GM18499 (cell line): Measurements from ENCODE around the gene FOXO6.
A peak's percentile ranks its signal among the peaks of the same experiment; 100 is the strongest.

Source experiments
- ATAC-seq: cut with Tn5 transposase; IDR thresholded peaks from one replicate; pipeline ENCODE4 v1.9.1; 2021; ENCODE audit warnings: moderate number of reproducible peaks; ENCODE audit not compliant: insufficient read depth, unreplicated experiment

FOXO6 gene

DNA sequence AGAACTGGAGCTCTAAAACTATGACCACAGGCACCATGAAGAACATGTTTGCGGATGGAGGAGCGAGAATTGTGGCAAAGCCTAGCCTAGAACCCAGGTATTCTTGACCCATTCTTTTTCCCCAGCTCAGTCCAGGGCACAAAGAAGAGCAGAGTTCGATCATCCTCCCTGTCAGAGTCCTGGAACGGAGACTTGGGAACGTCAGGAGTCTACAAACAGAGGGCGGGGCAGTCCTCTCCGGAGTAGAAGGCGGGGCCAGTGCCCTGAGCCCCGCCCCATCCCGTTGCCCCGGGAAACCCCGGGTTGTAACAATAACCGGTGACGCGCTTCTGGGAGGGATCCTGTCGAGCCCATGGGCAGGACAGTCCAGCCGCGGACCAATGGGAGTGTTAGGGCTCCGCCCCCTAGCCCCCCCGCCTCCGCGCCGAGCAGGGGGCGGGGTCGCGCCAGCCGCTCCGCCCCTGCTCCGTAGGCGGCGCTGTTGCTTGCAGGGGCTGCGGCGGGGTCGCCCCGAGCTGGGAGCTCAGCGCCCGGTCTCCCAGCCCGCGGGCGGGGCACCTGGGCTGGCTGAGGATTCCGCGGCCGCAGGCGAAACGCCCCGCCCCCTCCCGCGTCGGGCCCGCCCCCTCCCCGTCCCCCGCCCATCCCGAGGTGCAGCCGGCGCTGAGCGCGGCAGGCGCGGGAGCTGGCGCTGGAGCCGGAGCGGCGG is at the start of gene FOXO6:
Gene FOXO6 (plus strand): TSS at position 649 of the 709 bp plus-strand sequence.
- ATAC-seq: peak; percentile 90

DNA sequence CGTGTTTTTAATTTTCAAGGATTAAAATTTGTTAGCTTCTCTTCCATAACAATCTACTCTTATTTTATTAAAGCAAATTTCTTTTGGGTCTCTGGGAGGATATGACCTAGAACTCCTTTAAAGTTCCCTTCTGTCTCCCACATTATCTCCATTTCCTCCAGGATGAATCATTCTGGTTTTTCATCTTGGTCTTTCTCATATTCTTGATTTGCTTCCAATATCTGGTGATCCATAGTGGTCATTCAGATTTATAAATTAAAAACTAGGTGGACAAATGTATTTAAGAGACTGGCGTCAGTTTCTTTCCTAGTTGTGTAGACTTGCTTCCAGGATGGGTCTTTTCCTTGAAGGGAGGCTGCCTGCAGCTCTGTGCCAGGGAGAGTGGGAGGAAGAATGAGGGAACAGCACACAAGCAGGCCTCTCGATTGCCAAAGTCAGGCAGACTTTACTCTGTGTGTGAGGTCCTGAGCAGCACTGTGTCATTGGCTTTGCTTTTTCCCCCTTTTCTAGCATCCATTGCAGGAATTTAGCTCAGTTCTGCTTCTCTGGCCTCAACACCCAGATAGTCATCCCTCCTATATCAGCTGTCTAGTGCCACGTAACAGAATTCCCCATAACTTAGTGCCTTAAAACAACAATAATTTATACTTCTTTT is 48.1 kb upstream of the FOXO6 start:
- no peak for ATAC-seq

DNA sequence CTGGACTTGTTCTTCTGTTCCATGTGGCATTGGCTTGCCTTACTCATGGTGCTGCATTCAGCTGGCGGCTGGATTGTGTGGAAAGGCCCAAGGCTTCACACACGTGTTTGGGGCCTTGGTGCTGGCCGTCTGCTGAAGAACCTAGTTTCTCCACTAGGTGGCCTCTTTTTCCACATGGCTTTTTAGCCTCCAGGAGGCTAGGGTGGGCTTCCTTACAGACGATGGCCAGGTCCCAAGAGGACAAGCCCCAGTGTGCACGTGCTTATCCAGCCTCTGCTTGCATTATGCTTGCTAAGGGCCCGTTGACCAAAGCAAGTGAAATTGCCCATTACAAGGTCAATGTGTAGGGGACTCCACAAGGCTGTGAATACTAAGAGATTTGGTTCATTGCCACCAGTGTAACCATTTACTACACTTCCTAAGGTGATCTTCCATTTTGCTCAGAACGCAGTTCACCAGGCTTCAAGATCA is 47.5 kb upstream of the FOXO6 start:
- no peak for ATAC-seq

GRCh38 chr1:41314376-41315145 is 46.7 kb upstream of the FOXO6 start:
- ATAC-seq: no peak

DNA sequence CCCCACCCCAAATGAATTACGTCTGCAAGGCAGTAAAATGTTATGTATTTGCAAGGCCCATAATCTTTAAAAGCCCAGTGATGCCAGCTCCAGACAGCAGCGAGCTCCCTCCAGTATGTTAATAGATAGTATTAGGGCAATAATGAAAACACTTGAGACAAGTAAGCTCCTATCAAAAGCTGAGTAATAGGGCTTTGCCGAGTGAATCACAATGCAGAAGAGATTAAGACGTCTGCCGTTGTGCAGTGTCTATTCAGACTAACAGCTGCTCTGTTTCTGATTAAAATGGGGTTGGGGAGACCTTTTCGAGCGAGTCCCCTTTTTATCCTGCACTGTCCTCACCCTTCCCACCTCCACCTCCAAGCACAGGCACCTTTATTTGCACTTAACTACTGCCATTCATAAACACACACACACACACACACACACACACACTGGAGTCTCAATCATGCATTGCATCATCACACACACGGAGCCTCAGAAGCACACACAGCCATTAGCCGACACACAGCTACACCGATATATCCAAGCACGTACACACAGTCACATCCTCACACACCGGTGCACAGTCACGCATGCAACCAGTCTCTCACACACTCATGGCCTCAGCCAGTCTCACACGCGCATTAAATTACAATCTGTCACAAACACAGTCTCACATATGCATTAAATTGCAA is 46.0 kb upstream of the FOXO6 start:
- no peak for ATAC-seq

GRCh38 chr1:41315871-41316270 is 45.4 kb upstream of the FOXO6 start:
- ATAC-seq: no peak

DNA sequence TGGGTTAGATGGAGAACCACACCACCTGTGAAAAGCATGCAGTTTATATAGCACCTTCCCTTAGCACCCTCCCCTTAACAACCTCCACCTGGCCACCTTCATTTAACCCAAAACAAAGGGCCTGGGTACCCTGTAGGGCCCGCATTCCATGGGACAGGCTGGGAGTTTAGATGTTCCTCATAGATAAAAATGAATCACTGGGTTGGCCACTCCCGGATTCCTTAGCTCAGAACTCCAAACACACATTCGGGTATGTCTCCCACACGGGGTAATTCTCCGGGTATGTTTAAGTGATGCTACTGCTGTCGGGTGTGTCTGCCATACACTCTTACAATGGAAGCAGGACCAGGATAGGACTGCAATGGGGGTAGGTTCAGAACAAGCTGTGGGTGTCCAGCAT is 43.9 kb upstream of the FOXO6 start:
- no peak for ATAC-seq

DNA sequence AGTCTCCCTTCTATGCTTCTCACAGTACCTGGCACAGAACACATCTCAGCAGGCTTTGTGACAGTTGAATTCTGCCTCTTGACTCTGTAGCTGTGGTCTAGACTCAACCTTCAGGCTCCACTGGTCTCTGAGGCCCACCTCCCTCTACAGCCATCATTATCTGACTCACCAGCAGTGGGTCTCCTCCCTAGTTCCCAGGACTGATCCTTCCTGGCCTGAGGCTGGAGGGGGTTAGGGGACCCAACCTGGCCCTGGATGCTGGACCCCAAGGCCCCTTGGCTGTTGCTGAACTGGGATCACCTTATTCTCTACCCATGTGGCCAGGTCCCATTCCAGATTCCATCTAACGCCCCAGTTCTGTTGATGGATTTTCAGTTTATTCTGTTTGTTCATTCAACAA is 43.1 kb upstream of the FOXO6 start:
- no peak for ATAC-seq

GRCh38 chr1:41319106-41319755 is 42.0 kb upstream of the FOXO6 start:
- ATAC-seq: no peak

- no peak for ATAC-seq
These were observed 41.2 kb upstream of the FOXO6 start for GRCh38 chr1:41319807-41320711.

- no peak for ATAC-seq
These were observed 40.1 kb upstream of the FOXO6 start for GRCh38 chr1:41320895-41321676.

GRCh38 chr1:41322101-41322661 is 39.1 kb upstream of the FOXO6 start:
- ATAC-seq: no peak

- ATAC-seq: no peak
These were observed 38.4 kb upstream of the FOXO6 start for GRCh38 chr1:41322835-41323234.

GRCh38 chr1:41323243-41323642 is 38.0 kb upstream of the FOXO6 start:
- ATAC-seq: no peak

- ATAC-seq: no peak
These were observed 35.4 kb upstream of the FOXO6 start for GRCh38 chr1:41325801-41326200.

GRCh38 chr1:41327383-41327999 is 33.7 kb upstream of the FOXO6 start:
- no peak for ATAC-seq

GRCh38 chr1:41328001-41328615 is 33.1 kb upstream of the FOXO6 start:
- no peak for ATAC-seq
